HG03196 (cell line): Measurements from ENCODE around the gene LRRC74B.
"Not testable (repeated sequence)": the region's sequence is repeated elsewhere in the genome, so short reads cannot be mapped to it uniquely, and the experiment has no call there.

Experiments used
- ATAC-seq: cut with Tn5 transposase; IDR thresholded peaks from one replicate; pipeline ENCODE4 v1.9.1; 2021; ENCODE audit not compliant: unreplicated experiment

Gene LRRC74B

GRCh38 chr22:21075516-21076138 is 29.9 kb downstream of the LRRC74B start:
- no peak for ATAC-seq

- ATAC-seq, result no peak
These were observed 31.3 kb downstream of the LRRC74B start for GRCh38 chr22:21076912-21077625.

- no peak for ATAC-seq
These were observed 32.2 kb downstream of the LRRC74B start for GRCh38 chr22:21077884-21078508.

- ATAC-seq, result no peak
These were observed 33.2 kb downstream of the LRRC74B start for GRCh38 chr22:21078916-21079315.

GRCh38 chr22:21079493-21079892 is 33.7 kb downstream of the LRRC74B start:
- ATAC-seq, result no peak

GRCh38 chr22:21080435-21081137 is 34.8 kb downstream of the LRRC74B start:
- ATAC-seq, result no peak

GRCh38 chr22:21082248-21082647 is 36.5 kb downstream of the LRRC74B start:
- no peak for ATAC-seq

GRCh38 chr22:21087119-21087518 is 41.4 kb downstream of the LRRC74B start:
- ATAC-seq, result no peak

- ATAC-seq, result not testable (repeated sequence)
These were observed 42.2 kb downstream of the LRRC74B start for GRCh38 chr22:21087926-21088325.

- ATAC-seq, result not testable (repeated sequence)
These were observed 45.5 kb downstream of the LRRC74B start for GRCh38 chr22:21091220-21091619.

GRCh38 chr22:21092797-21093554 is 47.2 kb downstream of the LRRC74B start:
- no peak for ATAC-seq

GRCh38 chr22:21093555-21094137 is 47.9 kb downstream of the LRRC74B start:
- not testable (repeated sequence) for ATAC-seq

- ATAC-seq, result no peak
These were observed 49.4 kb downstream of the LRRC74B start for GRCh38 chr22:21094911-21095772.

- ATAC-seq, result no peak
These were observed 50.0 kb downstream of the LRRC74B start for GRCh38 chr22:21095773-21096107.

- ATAC-seq, result not testable (repeated sequence)
These were observed 51.1 kb downstream of the LRRC74B start for GRCh38 chr22:21096878-21097277.

- ATAC-seq, result no peak
These were observed 52.4 kb downstream of the LRRC74B start for GRCh38 chr22:21098099-21098671.

- ATAC-seq, result no peak
These were observed 53.8 kb downstream of the LRRC74B start for GRCh38 chr22:21099578-21099977.

GRCh38 chr22:21100149-21101032 is 54.6 kb downstream of the LRRC74B start:
- ATAC-seq, result no peak
